Activated B cell treated with CpG ODN at 0.5 μM for 24 hours (primary cell): Measurements from ENCODE around the gene MAB21L1. TPM values are rescaled to one million over a fixed set of nuclear protein-coding genes. Genes with fewer than 3 reads are reported as not detected.

ENCODE experiments used
- ATAC-seq: fragments of 200-7000 bp; cut with Tn5 transposase; one replicate; pipeline ENCODE4 v1.10.0; 2021; ENCODE audit warnings: low read depth, mild to moderate bottlenecking, moderate library complexity
- CTCF ChIA-PET: fragments of 350-600 bp; sonication (Branson Sonifier 250); formaldehyde crosslinking; loops from one replicate; lab custom pipeline; 2021; ENCODE audit warnings: antibody characterized with exemption; lab: Charles Lee
- POLR2A ChIA-PET: fragments of 350-600 bp; sonication (Branson Sonifier 250); formaldehyde crosslinking; loops from one replicate; lab custom pipeline; 2021; ENCODE audit warnings: antibody characterized with exemption; lab: Charles Lee
- DNase-seq: peaks from one replicate; pipeline ENCODE4 v3.0.0; 2022
- H3K27ac Mint-ChIP-seq: one replicate; pipeline ENCODE4 v1.8.0; 2020; ENCODE audit warnings: mixed read lengths
- H3K27me3 Mint-ChIP-seq: one replicate; pipeline ENCODE4 v1.8.0; 2021; ENCODE audit warnings: mixed read lengths
- H3K36me3 Mint-ChIP-seq: one replicate; pipeline ENCODE4 v1.8.0; 2021; ENCODE audit warnings: low read depth, mixed read lengths
- H3K4me1 Mint-ChIP-seq: one replicate; pipeline ENCODE4 v1.8.0; 2021; ENCODE audit warnings: mixed read lengths
- H3K4me3 Mint-ChIP-seq: one replicate; pipeline ENCODE4 v1.8.0; 2020; ENCODE audit warnings: mild to moderate bottlenecking, mixed read lengths
- H3K9me3 Mint-ChIP-seq: one replicate; pipeline ENCODE4 v1.8.0; 2020; ENCODE audit warnings: mixed read lengths
- intact Hi-C: fragments of 100-400 bp; cut with micrococcal nuclease; formaldehyde crosslinking; loops from one replicate; pipeline ENCODE4 v1.15.1; 2024
- total RNA-seq: library from RNA; stranded (reverse); gene quantifications from 2 replicates; pipeline ENCODE4 v1.2.3, GENCODE V29; 2022
- TF ChIP-seq, protein P1 (sequence below): fragments of 200-600 bp; IDR thresholded peaks from one replicate; pipeline ENCODE4 v1.8.0; 2022; ENCODE audit warnings: antibody characterized with exemption, mild to moderate bottlenecking

The MAB21L1 gene
- total RNA-seq, 1 donor from 2014 or later, result not detected

DNA sequence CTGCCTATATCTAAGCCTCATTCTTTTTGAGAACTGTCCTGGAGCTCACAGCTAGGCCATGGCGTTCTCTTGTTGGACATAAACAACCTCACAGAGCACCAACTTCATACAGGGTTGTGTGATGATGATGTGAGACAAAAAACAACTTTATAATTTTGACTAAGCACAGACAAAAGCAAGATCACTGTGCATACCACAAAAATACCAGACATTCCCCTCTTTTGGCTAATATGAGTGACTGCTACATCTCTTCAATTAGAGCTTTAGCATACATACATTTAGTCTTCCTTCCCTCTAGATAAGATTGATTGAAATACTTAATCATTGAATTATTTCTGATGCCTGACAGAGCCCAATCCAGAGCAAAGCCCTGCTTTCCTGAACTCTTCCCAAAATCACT is 8.3 kb downstream of the MAB21L1 start:
- H3K4me3 Mint-ChIP-seq, result no peak overlapping the region
- no peak overlapping the region for H3K27ac Mint-ChIP-seq
- ChIA-PET CTCF (no interaction called here), POLR2A (no interaction called here)
- intact Hi-C loops, result no loop called here
- DNase-seq (no peak), ATAC-seq (no peak)
- no peaks in the 10 kb centered on the region for H3K9me3 Mint-ChIP-seq
- TF ChIP-seq, protein P1, sequence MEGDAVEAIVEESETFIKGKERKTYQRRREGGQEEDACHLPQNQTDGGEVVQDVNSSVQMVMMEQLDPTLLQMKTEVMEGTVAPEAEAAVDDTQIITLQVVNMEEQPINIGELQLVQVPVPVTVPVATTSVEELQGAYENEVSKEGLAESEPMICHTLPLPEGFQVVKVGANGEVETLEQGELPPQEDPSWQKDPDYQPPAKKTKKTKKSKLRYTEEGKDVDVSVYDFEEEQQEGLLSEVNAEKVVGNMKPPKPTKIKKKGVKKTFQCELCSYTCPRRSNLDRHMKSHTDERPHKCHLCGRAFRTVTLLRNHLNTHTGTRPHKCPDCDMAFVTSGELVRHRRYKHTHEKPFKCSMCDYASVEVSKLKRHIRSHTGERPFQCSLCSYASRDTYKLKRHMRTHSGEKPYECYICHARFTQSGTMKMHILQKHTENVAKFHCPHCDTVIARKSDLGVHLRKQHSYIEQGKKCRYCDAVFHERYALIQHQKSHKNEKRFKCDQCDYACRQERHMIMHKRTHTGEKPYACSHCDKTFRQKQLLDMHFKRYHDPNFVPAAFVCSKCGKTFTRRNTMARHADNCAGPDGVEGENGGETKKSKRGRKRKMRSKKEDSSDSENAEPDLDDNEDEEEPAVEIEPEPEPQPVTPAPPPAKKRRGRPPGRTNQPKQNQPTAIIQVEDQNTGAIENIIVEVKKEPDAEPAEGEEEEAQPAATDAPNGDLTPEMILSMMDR, result no peak
- H3K4me1 Mint-ChIP-seq, result peaks cover 2% of the 10 kb centered on the region
- peaks cover 35% of the 10 kb centered on the region for H3K27me3 Mint-ChIP-seq
- H3K36me3 Mint-ChIP-seq, result no peaks in the 10 kb centered on the region

DNA sequence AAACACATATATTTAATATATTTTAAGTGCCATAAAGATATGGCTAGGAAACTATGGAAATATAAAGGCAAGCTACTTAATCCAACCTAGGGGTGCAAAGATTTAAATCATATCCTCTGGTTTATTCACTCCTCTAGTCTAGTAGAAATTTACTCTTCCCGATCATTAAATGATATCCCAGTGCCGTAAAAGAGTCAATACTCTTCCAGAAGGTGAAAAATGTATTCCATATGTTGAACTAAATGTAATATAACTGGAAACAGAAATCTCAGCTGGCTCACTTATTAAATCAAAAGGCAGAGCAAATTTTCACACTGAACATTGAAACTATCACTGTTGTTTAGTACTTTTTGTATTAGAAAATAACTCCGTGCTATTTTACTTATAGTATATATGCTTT is 11.1 kb downstream of the MAB21L1 start:
- Mint-ChIP-seq H3K27ac (no peak overlapping the region), H3K36me3 (no peaks in the 10 kb centered on the region), H3K27me3 (peaks cover 19% of the 10 kb centered on the region), H3K4me1 (peaks cover under 1% of the 10 kb centered on the region), H3K9me3 (no peaks in the 10 kb centered on the region), H3K4me3 (no peak overlapping the region)
- ChIA-PET POLR2A (no interaction called here), CTCF (no interaction called here)
- DNase-seq (no peak), ATAC-seq (no peak)
- TF ChIP-seq, protein P1, result no peak
- intact Hi-C loops, result no loop called here

DNA sequence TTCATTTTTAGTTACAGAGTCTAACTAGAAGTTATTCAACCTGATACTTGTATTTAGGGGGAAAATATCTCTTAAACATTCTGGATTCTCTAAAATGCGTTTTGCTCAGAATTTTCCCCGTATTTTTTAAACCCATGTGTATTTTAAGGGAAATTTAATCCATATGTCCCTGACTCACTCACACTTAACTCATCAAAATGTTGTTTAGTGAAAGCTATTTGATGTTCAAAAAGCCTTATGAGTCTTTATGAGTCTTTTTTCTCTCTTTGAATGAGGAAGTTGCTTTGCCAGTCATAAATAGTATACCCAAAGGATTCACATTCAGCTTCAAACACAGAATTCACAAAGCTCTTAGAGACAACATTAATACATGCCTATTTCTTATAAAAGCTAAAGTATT is 16.4 kb downstream of the MAB21L1 start:
- Mint-ChIP-seq H3K4me1 (no peaks in the 10 kb centered on the region), H3K27ac (no peak overlapping the region), H3K9me3 (no peaks in the 10 kb centered on the region), H3K36me3 (no peaks in the 10 kb centered on the region), H3K4me3 (no peak overlapping the region), H3K27me3 (no peaks in the 10 kb centered on the region)
- intact Hi-C loops, result no loop called here
- ChIA-PET CTCF (no interaction called here), POLR2A (no interaction called here)
- TF ChIP-seq, protein P1, result no peak
- ATAC-seq (no peak), DNase-seq (no peak)

DNA sequence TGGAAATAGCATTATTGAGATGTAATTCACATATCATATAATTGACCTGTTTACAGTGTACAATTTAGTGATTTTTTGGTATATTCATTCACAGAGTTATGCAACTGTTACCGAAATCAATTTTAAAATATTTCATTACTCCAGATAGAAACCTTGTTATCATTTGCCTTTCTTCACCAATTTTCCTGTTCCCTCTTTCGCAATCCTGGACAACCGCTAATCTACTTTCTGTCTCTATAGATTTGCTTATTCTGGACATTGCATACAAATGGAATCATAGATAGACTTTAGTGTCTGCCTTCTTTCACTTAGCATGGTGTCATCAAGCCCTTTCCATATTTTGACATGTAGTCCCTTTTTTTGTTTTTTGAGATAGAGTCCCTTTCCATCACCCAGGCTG is 19.2 kb downstream of the MAB21L1 start:
- H3K27ac Mint-ChIP-seq, result no peak overlapping the region
- no peaks in the 10 kb centered on the region for H3K9me3 Mint-ChIP-seq
- POLR2A ChIA-PET, result no interaction called here
- no peak for ATAC-seq
- H3K4me1 Mint-ChIP-seq, result no peaks in the 10 kb centered on the region
- H3K4me3 Mint-ChIP-seq, result no peak overlapping the region
- CTCF ChIA-PET, result no interaction called here
- H3K27me3 Mint-ChIP-seq, result no peaks in the 10 kb centered on the region
- TF ChIP-seq, protein P1, result no peak
- intact Hi-C loops, result no loop called here
- DNase-seq, result no peak
- H3K36me3 Mint-ChIP-seq, result peaks cover 3% of the 10 kb centered on the region

DNA sequence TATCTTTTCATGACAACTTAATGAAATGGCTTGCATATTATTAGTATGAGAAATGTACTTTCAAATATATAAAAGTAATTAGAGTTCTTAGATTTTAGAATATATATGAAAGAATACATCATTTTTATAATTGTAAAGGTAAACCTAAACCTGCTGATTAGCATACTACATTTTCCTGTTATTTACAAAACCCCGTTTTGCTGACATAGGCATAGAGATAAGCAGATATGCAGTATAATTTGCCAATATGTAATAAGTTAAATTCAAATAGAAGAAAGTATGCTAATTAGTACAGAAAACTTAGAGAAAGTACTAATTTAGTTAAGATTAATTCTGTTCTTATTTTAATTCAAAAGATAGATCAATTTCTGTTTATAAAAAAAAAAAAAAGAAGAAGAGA is 21.5 kb downstream of the MAB21L1 start:
- Mint-ChIP-seq H3K4me3 (no peak overlapping the region), H3K4me1 (no peaks in the 10 kb centered on the region), H3K9me3 (no peaks in the 10 kb centered on the region), H3K27ac (no peak overlapping the region), H3K36me3 (peaks cover 3% of the 10 kb centered on the region), H3K27me3 (no peaks in the 10 kb centered on the region)
- DNase-seq (no peak), ATAC-seq (no peak)
- ChIA-PET POLR2A (no interaction called here), CTCF (no interaction called here)
- intact Hi-C loops, result no loop called here
- TF ChIP-seq, protein P1, result no peak
